DND-41 (cell line): Measurements from ENCODE around the gene RSBN1L.

Source experiments
- EZH2 ChIP-seq: IDR thresholded peaks from 3 replicates; pipeline ENCODE4 v1.6.1; 2012; ENCODE audit warnings: borderline replicate concordance, low read depth, mild to moderate bottlenecking, moderate library complexity, low read length, inconsistent platforms; ENCODE audit not compliant: severe bottlenecking
- TF ChIP-seq, protein P1 (sequence below): IDR thresholded peaks from 2 replicates; pipeline ENCODE4 v1.5.1; 2012; ENCODE audit warnings: borderline replicate concordance, low read length, moderate library complexity, mild to moderate bottlenecking; ENCODE audit not compliant: poor library complexity, severe bottlenecking; ENCODE audit errors: extremely low read depth

DNA sequence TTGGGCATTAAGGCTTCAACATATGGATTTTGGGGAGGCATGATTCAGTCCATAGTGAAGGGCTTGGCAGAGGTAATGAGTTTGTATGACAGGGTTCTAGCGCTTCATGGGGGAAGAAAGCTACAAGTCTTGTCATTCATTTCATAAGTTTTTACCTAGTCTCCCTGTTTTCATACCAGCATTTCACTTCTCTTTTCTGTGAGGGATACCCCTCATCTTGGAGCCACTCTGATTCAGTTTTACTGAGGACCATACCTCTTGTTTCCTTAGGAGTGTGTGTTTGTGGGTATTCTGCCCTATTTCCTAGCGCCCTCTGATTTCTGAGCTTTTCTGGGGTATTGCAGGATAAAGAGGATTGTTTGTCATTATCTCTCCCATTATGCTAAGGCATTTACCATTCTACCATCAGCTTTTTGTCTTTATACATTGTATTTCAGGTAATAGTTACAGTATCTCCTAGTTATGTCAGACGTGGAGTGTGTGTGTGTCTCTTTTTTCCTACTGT is 6.8 kb downstream of the RSBN1L start:
- TF ChIP-seq, protein P1, sequence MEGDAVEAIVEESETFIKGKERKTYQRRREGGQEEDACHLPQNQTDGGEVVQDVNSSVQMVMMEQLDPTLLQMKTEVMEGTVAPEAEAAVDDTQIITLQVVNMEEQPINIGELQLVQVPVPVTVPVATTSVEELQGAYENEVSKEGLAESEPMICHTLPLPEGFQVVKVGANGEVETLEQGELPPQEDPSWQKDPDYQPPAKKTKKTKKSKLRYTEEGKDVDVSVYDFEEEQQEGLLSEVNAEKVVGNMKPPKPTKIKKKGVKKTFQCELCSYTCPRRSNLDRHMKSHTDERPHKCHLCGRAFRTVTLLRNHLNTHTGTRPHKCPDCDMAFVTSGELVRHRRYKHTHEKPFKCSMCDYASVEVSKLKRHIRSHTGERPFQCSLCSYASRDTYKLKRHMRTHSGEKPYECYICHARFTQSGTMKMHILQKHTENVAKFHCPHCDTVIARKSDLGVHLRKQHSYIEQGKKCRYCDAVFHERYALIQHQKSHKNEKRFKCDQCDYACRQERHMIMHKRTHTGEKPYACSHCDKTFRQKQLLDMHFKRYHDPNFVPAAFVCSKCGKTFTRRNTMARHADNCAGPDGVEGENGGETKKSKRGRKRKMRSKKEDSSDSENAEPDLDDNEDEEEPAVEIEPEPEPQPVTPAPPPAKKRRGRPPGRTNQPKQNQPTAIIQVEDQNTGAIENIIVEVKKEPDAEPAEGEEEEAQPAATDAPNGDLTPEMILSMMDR, result peak; percentile 8
- no peak for TF ChIP-seq EZH2
